GM23248 (cell line): ENCODE results near the gene ACTN2.

ENCODE experiments used
- EZH2 ChIP-seq: fragments of 200-600 bp; sonication (generic); IDR thresholded peaks from 2 replicates; pipeline ENCODE4 v1.6.1; 2018; ENCODE audit warnings: antibody characterized with exemption, mild to moderate bottlenecking; ENCODE audit not compliant: insufficient read depth, poor library complexity, severe bottlenecking
- EZH2phosphoT487 ChIP-seq: fragments of 200-600 bp; sonication (generic); IDR thresholded peaks from 2 replicates; pipeline ENCODE4 v1.6.1; 2018; ENCODE audit warnings: antibody characterized with exemption, moderate library complexity, mild to moderate bottlenecking, low read depth; ENCODE audit not compliant: insufficient read depth

DNA sequence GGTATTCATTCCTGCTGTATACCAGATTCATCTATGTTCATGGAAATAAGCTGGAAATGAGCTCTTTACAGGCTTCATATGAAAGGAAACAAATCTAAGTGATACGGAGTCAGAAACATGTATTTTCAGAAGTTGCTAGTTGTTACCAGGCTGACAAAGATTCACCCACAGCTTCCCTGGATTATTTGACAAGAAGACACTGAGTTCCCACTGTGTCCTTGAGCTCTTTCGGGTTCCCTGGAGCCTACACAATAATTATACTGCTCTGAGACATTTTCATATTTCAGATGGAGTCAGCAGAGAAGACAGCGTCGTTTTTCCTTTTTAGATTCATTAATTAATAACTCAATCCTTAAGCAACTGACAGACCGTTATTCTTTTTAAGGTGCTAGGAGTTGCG, 79.5 kb downstream of the ACTN2 start:
- TF ChIP-seq EZH2phosphoT487 (no peak), EZH2 (no peak)
